Amygdala (tissue), 56 donors: Measurements from ENCODE around the gene DDX20.
"Not testable (repeated sequence)": the region's sequence is repeated elsewhere in the genome, so short reads cannot be mapped to it uniquely, and the experiment has no call there.

Source experiments
- DNase-seq, 56 donors: peaks; one replicate each; lab custom pipeline; 2025; lab: John Stamatoyannopoulos, UW

The DDX20 gene

DNA sequence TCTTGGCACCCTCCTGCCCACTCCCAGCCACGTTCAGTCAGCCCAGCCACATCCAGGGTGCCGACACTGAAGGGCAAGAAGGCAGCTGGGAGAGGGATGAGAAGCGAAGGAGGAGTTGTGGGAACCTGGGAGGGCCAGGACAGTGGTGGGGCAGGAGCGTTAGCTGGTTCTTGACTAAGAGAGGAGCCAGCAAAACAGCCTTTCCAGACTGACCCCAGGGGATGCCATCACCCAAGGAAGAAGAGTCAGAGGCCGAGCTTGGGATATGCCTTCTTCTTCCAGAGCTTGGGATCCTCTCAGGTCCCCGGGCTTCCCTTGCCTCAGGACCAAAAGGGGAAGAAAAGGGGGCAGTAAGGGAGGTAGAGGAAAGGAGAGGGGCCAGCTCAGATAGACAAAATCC, 23.7 kb upstream of the DDX20 start:
- no peak for DNase-seq

DNA sequence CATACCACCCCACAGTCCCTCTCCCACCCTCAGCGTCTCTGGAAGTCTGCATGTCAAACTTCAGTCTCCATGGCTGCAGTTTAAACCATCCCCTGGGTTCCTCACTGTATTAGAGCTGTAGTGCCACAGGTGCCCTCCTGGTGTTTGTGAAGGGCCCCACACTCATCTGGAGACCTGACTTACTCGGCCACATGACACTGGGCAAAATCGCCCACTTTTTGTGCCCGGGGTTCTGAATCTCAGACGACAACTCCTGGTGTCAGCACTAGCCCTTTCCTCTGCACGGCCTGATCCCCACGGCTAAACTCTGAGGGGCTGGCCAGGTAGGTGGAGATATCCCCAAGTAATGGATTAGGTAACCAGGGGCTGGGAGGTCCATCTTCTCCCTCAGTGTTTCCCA, 23.0 kb upstream of the DDX20 start:
- DNase-seq = no peak

- peak in 23 of 56 donors; percentile 25 to 69 (median 41) for DNase-seq
Observed at GRCh38 chr1:111733183-111733991, 22.3 kb upstream of the DDX20 start.

DNA sequence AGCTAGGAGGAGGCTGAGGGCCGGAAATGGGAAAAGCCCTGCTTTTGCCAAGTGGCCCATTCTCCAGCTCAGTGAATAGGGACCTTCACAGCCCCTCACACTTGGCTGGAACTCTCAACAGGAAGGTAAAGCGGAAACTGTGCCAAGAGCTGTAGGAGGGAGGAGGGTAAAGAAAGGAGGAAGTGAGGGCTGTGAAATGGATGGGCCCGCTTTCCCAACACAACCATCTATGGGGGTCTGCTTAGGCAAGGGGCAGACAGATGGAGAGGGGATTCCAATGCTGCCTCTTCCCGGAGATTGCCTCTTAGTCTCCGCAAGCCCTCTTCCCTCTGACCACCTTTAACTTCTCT, 21.7 kb upstream of the DDX20 start:
- DNase-seq = no peak

GRCh38 chr1:111734426-111734825, 21.3 kb upstream of the DDX20 start:
- DNase-seq = no peak

DNA sequence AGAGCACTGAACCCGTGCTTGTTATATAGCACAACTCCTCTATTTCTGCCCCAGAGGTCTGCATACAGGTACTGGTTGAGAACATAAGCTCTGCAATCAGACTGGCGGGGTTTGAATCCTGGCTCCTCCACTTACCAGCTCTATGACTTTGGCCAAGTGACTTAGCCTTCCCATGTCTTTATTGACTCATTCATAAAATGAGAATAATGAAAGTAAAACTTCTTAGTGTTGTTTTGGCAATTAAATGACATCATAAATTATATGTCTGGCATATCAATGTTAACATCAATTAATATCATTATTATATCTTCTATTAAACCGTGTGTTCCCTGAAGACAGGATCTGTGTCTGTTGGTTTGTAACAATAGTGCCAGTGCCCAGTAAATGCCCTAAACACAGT, 20.8 kb upstream of the DDX20 start:
- DNase-seq = no peak

DNA sequence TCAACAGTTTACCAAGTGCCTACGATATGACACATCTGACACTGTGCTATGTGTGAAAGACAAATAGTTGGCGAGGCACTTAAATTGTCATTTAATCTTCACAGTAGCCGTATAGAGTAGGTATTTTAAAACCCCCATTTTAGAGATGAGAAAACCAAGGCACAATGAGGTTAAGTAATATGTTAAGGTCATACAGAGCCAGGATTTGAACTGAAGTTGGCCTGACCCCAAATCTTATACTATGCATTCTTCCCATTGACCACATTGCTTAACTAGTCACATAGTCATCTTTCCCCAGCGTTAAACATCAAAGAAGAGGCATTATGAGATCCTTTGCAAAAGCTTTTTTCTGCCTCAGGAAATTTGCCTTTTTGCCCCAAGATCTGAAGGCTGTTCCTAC, 20.4 kb upstream of the DDX20 start:
- no peak for DNase-seq

DNA sequence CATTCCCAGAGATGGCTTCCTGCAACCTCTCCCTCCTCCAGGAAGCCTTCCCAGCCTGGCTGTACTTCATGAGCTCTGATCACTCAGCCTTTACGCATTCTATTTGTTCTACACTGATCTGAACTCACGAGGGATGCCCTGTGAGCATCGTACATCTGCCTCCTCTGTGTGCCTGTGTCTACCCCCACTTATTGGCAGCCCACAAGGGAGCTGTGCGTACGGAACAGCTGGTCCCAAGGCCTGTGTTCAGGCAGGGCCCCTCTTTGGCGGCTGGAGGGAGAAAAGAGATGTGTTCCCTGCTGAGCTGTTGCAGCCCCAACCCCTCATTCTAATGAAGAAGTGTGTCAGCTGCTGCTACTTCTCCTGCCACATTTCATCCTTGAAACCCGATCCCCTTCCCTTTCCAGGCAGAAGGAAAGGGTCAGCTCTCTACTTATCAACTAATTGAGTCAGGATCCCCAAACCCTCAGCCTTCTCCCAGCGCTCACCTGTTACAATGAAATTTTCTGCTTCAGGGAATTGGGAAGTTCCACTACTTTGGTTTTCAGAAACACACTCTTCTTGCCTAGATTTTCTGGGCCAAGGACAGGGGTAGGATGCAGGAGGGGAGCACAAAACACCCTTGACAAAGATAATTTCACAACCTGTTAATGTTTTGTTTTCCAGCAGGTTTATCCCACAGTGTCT, 19.7 kb upstream of the DDX20 start:
- DNase-seq = peak in 10 of 56 donors; percentile 24 to 56 (median 28)

DNA sequence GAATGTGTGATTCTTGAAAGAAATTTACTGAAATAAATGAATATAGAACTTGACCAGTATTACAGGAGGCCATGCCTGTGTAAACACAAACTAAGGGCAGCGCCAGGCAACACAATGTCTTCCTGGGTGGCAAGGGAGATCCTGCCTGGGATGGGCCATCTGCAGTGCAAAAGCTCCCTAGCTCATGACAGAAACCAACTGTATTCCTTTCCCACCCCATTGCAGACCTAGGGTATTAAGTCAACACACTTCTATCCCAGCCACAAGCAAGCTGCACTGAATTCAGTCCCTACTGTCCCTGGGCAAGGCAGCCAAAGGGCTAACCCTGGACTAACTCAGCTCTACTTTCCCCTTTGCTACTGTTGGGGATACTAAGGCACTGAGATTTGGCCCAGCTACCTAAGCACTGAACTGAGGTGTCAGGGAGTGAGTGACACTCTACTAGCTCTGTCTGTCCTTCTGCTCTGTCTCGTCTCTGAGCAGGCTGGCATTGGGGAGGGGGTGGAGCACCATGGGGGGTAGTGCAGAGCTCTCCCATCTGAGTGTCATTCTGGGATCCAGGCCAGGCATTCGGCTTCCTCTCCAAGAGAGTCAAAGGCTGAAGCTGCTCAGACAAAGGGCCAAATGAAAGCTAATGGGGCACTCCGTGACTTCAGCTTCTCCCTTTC, 19.0 kb upstream of the DDX20 start:
- peak in 52 of 56 donors; percentile 25 to 87 (median 66) for DNase-seq

DNA sequence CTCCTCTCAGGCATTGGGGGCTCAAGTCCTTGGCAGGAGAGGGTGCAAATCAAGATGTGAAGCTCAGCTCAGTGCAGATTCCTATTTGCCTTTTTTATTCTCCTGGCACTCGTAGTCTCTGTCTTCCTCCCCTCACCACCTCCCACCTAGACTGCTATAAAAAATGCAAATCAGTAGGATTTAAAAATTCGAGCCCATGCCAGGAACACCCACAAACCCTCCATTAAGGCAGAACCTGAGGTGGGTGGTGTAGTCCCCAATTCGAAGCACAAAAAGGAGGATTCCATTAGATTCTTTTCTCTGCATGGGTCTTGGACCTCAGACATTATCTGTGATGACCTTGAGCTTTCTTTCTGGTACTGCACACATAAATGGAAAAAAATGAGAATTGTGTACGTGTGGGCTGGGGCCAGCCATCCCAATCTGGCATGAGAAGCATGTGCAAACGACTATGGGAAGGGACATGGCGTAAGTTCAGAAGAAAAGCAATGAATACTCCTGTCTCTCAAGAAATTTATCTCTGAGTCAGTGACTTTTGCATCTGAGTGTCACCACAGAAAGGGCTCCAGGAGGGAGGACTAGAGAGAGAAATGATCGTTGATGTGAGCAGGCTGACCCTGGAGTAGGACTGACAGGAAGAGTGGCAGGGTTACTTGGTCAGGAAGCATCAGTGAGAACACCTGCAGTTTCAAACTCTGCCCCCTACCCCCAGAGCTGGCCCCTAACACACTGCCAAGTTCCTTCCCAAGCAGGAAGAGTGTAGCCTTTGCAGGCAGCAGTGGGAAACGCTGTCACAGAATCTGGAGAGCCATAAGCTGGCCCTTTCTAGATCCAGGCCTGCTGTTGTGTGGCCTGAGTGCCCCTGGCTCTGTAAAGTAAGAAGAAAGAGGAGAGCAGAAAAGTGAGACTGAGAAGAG, 18.2 kb upstream of the DDX20 start:
- DNase-seq = peak in 2 of 56 donors; percentile 51 to 79

DNA sequence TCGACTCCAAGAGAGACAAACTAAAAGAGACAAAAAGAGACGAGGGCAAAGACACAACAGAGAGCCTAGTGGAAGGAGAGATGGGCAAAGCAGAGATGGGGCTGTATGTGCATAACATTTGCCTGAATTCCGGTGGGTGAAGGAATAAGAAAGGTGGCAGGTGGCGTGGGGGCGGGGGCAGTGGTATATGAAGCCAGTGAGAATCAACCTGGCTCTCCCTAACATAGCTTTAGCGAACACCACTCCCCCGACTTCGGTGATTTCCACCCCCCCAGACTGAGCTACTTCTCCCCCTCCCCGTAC, 17.6 kb upstream of the DDX20 start:
- no peak for DNase-seq

DNA sequence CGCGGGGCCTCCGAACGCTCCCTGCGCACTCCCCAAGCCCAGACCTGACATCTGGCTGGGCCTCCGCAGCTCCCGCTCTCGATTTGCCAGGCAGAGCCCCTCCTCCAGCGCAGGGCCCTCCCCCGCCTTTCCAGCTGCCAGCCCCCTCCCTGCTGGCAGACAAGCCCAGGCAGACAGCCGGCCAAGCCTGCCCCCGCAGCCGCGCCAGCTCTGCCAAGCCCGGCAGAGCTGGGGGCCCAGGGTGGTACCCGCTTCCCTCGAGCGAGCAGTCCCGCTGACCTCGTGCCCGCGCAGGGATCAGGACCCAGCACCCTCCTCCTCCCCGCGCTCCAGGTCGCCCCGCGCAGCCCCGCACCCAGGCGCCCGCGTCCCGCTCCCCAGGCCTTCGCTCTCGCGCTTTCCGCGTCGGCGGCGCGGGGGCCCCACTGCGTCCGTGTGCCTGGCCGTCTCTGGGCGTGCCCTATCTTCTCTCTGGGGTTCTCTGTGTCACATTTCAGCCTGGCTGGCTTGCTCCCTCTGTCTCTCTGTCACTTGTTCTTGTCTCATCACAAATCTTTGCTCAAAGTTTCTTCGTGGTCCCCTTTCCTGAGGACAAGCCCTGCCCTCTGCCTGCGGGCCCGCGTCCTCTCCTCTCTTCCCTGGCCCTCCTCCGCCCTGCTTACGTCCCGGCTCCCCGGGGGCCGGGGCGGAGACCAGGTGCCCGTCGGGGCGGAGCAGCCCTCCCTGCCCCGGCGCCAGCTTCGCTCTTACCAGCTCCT, 17.1 kb upstream of the DDX20 start:
- peak in 52 of 56 donors; percentile 28 to 85 (median 71) for DNase-seq

- DNase-seq = peak; percentile 38 to 92 (median 83)
Observed at GRCh38 chr1:111739194-111739924, 16.3 kb upstream of the DDX20 start, which contains the start of gene INKA2. TSS of gene INKA2 (minus strand) at chr1:111739395. CDS start at chr1:111739242, 153 bp downstream.

GRCh38 chr1:111739925-111740765, 15.6 kb upstream of the DDX20 start:
- peak in 41 of 56 donors; percentile 18 to 82 (median 57) for DNase-seq

DNA sequence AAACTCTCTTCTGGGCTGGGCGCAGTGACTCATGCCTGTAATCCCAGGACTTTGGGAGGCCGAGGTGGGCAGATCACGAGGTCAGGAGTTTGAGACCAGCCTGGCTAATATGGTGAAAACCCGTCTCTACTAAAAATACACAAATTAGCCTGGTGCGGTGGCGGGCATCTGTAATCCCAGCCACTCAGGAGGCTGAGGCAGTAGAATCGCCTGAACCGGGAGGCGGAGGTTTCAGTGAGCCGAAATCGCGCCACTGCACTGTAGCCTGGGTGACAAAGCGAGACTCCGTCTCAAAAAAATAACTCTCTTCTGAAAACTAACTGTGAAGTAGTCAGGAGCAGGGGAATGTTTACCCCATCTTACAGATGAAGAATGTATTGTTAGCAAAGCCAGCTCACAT, 13.4 kb upstream of the DDX20 start:
- DNase-seq = not testable (repeated sequence)

GRCh38 chr1:111742938-111743549, 12.7 kb upstream of the DDX20 start:
- DNase-seq = peak in 4 of 56 donors; percentile 26 to 55 (median 34)

DNA sequence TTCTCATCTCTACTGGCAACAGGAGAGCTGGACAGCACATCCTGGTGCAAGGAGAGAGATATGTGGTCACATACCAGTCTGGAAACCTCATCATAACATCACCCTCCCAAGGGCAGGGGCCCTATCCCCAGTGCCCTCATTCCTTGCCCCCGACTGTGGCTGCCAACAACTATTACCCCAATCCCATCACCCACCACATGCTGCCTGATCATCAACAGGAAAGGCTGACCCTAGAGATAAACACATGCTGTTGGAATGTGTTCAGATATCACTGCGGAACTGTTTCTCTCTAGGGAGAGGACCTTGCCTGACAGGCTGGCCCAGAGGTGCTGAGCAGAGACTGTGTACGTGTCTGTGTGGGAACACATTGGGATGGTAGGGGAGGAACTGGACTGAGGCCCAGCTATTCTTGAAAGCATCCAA, 12.0 kb upstream of the DDX20 start:
- no peak for DNase-seq
